K562 (cell line): ENCODE measurements around the gene RBM19. TPM values are rescaled to one million over a fixed set of nuclear protein-coding genes. Genes with fewer than 3 reads are reported as not detected.

Experiments
- ATAC-seq: fragments of 200-7000 bp; cut with Tn5 transposase; 3 replicates; pipeline ENCODE4 v1.9.1; 2020; ENCODE audit warnings: moderate library complexity
- BruUV-seq: library from RNA; stranded (reverse); fragments of 400-500 nt; replicated peaks from 2 replicates; lab custom pipeline; 2021; lab: Mats Ljungman, UMichigan
- CTCF ChIA-PET: fragments of 300-600 bp; formaldehyde crosslinking; extraction: SDS; loops from one replicate; lab custom pipeline; 2021; ENCODE audit warnings: low intra/inter-chr PET ratio; lab: Yijun Ruan, JAX
- POLR2A ChIA-PET: fragments of 300-600, 350-650 bp; sonication (Branson Sonifier 250); formaldehyde crosslinking; extraction: SDS; loops from one replicate; lab custom pipeline; 2021; ENCODE audit warnings: antibody characterized with exemption, inconsistent platforms; lab: Yijun Ruan, JAX
- DNase-seq, 4 experiments: peaks; one replicate each; pipeline versions ENCODE4 v3.0.0 to v3.0.0-alpha.2; 2011 to 2018; ENCODE audit warnings: low spot score in 3 of 4, mixed read lengths in 3 of 4; ENCODE audit errors: extremely low read depth in 1 of 4
- FAIRE-seq: peaks from 2 replicates; lab custom pipeline; 2011; peaks lifted over from hg19 to GRCh38; lab: Jason Lieb, UNC
- H2AFZ ChIP-seq: 2 replicates; pipeline ENCODE4 v1.6.0; 2011; ENCODE audit warnings: low read depth, low read length, control low read depth, inconsistent platforms
- H3K27ac ChIP-seq: fragments of 200-600 bp; 3 replicates; pipeline ENCODE4 v1.8.0; 2011; ENCODE audit warnings: low read depth, mild to moderate bottlenecking, control low read depth, inconsistent platforms, low read length, moderate library complexity, mixed read lengths; ENCODE audit errors: extremely low read depth
- H3K27me3 ChIP-seq, 2 experiments: fragments of 300-600 bp in 1 of 2; 2 replicates in 1 of 2; 3 replicates in 1 of 2; pipeline versions ENCODE4 v1.6.0 to v1.8.0; 2011; ENCODE audit warnings: inconsistent platforms in 2 of 2, low read length in 2 of 2, mild to moderate bottlenecking in 1 of 2, mixed read lengths in 1 of 2, moderate library complexity in 1 of 2; ENCODE audit not compliant: control insufficient read depth in 2 of 2, insufficient read depth in 2 of 2
- H3K36me3 ChIP-seq: fragments of 300-600 bp; 3 replicates; pipeline ENCODE4 v1.8.0; 2011; ENCODE audit warnings: mild to moderate bottlenecking, low read length, inconsistent platforms; ENCODE audit not compliant: control insufficient read depth, insufficient read depth
- H3K4me1 ChIP-seq, 2 experiments: fragments of 200-600 bp in 1 of 2; replicated peaks in 1 of 2; 2 replicates in 1 of 2; 3 replicates in 1 of 2; pipeline versions ENCODE4 v1.5.1 to v1.8.0; 2011; ENCODE audit warnings: inconsistent platforms in 2 of 2, low read length in 2 of 2, mild to moderate bottlenecking in 1 of 2, mixed read lengths in 1 of 2, moderate library complexity in 1 of 2; ENCODE audit not compliant: control insufficient read depth in 2 of 2, insufficient read depth in 2 of 2
- H3K4me2 ChIP-seq: 2 replicates; pipeline ENCODE4 v1.6.1; 2011; ENCODE audit warnings: low read length, control low read depth, inconsistent platforms, mixed read lengths; ENCODE audit not compliant: insufficient read depth
- H3K4me3 ChIP-seq: fragments of 200-600 bp; sonication (generic), shearing (Covaris generic); 2 replicates; pipeline ENCODE4 v1.5.1; 2016; ENCODE audit warnings: control low read depth, inconsistent platforms
- H3K79me2 ChIP-seq: fragments of 200-600 bp; 3 replicates; pipeline ENCODE4 v1.8.0; 2011; ENCODE audit warnings: low read length, inconsistent platforms; ENCODE audit not compliant: control insufficient read depth, insufficient read depth
- H3K9ac ChIP-seq, 2 experiments: 2 replicates each; pipeline versions ENCODE4 v1.6.0 to v1.6.1; 2011; ENCODE audit warnings: low read depth in 2 of 2, low read length in 2 of 2, control low read depth in 1 of 2, inconsistent platforms in 1 of 2, mild to moderate bottlenecking in 1 of 2, mixed read lengths in 1 of 2; ENCODE audit not compliant: insufficient read depth in 1 of 2
- H3K9me1 ChIP-seq: one replicate; pipeline ENCODE4 v1.6.0; 2011; ENCODE audit warnings: inconsistent platforms, mild to moderate bottlenecking, low read length, moderate library complexity; ENCODE audit not compliant: control insufficient read depth, insufficient read depth
- H3K9me3 ChIP-seq: replicated peaks from 2 replicates; pipeline ENCODE4 v1.5.1; 2011; ENCODE audit warnings: low read depth, low read length, inconsistent platforms; ENCODE audit not compliant: control insufficient read depth, insufficient read depth
- H4K20me1 ChIP-seq: replicated peaks from 2 replicates; pipeline ENCODE4 v1.6.1; 2011; ENCODE audit warnings: low read length, inconsistent platforms, mixed read lengths; ENCODE audit not compliant: control insufficient read depth, insufficient read depth
- HMG20A ChIP-seq: fragments of 450-650 bp; formaldehyde crosslinking; conservative IDR thresholded peaks from 2 replicates; pipeline ENCODE4 v1.4.0; 2020; ENCODE audit warnings: mild to moderate bottlenecking, mixed read lengths
- JUNB ChIP-seq: fragments of 450-650 bp; formaldehyde crosslinking; conservative IDR thresholded peaks from 2 replicates; pipeline ENCODE4 v1.4.0; 2020; ENCODE audit warnings: mild to moderate bottlenecking
- NCOA4 ChIP-seq: fragments of 450-650 bp; IDR thresholded peaks from 2 replicates; pipeline ENCODE4 v1.6.1; 2018; ENCODE audit warnings: mild to moderate bottlenecking; ENCODE audit not compliant: partially characterized antibody
- NCOA6 ChIP-seq: fragments of 450-650 bp; IDR thresholded peaks from 2 replicates; pipeline ENCODE4 v1.6.1; 2017; ENCODE audit warnings: mild to moderate bottlenecking
- PML ChIP-seq: IDR thresholded peaks from 2 replicates; pipeline ENCODE4 v1.6.1; 2012; ENCODE audit warnings: low read length, inconsistent platforms
- RUNX1 ChIP-seq: sonication (generic); IDR thresholded peaks from 2 replicates; pipeline ENCODE4 v1.6.1; 2016; ENCODE audit warnings: antibody characterized with exemption, low read depth
- U2AF1 ChIP-seq: fragments of 200-400 bp; formaldehyde crosslinking; optimal IDR thresholded peaks from 2 replicates; pipeline ENCODE3; 2017; ENCODE audit warnings: mild to moderate bottlenecking, low read depth, low read length, moderate library complexity
- ZFP36 ChIP-seq: fragments of 150-350 bp; IDR thresholded peaks from 2 replicates; pipeline ENCODE4 v1.6.1; 2018; ENCODE audit warnings: low read length, low read depth; ENCODE audit not compliant: partially characterized antibody
- ZZZ3 ChIP-seq: fragments of 450-650 bp; IDR thresholded peaks from 2 replicates; pipeline ENCODE4 v1.6.1; 2016; ENCODE audit warnings: antibody characterized with exemption, mild to moderate bottlenecking, moderate library complexity
- WGBS: fragments of 100-300 bp; shearing (Covaris generic); methylation state at CpG from one replicate; pipeline ENCODE4 v1.1.6; 2016; ENCODE audit warnings: low coverage, mixed read lengths; ENCODE audit not compliant: insufficient coverage; ENCODE audit errors: missing lambda C conversion rate; 5-methylcytosine and 5-hydroxymethylcytosine counted together
- in situ Hi-C: fragments of 300-500 bp; cut with MboI; formaldehyde crosslinking; loops from 4 replicates; pipeline ENCODE4 v1.15.0; 2018; ENCODE audit warnings: inconsistent platforms, mixed read lengths
- intact Hi-C: fragments of 100-400 bp; cut with micrococcal nuclease; formaldehyde crosslinking; loops from 2 replicates; pipeline ENCODE4 v1.14.2; 2022
- polyA plus RNA-seq, 8 experiments: library from polyadenylated mRNA; depleted of rRNA in 4 of 8; stranded (reverse) in 5 of 8; unstranded in 3 of 8; fragments of >200 nt; fragmentation: Nextera tagmentation in 2 of 8; fragmentation: Illumina TruSeq in 1 of 8; extraction: Ambion mirVana in 2 of 8; extraction: Trizol in 1 of 8; gene quantifications; 2 replicates each; pipeline versions ENCODE4 v1.2.1 to v1.2.3, GENCODE V29; 2011 to 2014; ENCODE audit warnings: inconsistent platforms in 1 of 8, missing spikeins in 1 of 8
- total RNA-seq, 7 experiments: library from RNA; depleted of rRNA in 6 of 7; stranded (reverse); fragments of >200 nt in 6 of 7; fragmentation: Illumina TruSeq in 2 of 7; extraction: Trizol in 2 of 7; gene quantifications; 2 replicates each; pipeline versions ENCODE4 v1.2.1 to v1.2.3, GENCODE V29; 2011 to 2021; ENCODE audit warnings: low replicate concordance in 1 of 7
- TF ChIP-seq, protein P1 (sequence below): fragments of 200-400 bp; formaldehyde crosslinking; IDR thresholded peaks from 2 replicates; pipeline ENCODE4 v1.6.1; 2017; ENCODE audit warnings: mild to moderate bottlenecking, low read depth, low read length, moderate library complexity
- TF ChIP-seq, protein P2 (sequence below): fragments of 250-450 bp; sonication (Bioruptor Pico); IDR thresholded peaks from 2 replicates; pipeline ENCODE4 v1.8.0; 2022; ENCODE audit warnings: moderate library complexity, mild to moderate bottlenecking, inconsistent platforms

RBM19 gene
- total and polyA plus RNA-seq, 9 of the 15 experiments (the other 6 are each of a cell fraction or from before 2014, with no cell fraction given), result 16.0 to 58.4 (median 37.9) TPM

DNA sequence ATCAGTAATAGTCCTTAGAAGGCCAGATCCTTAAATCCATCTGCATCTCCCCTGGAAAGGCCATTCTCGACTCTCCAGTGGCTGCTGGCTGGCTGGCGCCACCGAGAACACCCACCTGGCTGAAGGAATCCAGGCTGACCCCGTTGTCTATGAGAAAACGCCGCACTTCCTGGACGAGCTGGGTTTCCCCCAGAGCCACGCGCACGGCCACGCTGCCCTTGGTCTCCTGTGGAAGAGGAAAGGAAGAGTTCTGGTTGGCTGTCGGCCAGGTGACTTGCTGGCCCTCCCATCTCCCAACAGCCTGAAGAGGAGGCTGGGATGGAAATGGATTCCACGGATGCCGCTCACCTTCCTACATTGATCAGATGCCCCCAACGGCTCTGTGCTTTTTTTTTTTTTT lies 23.9 kb downstream of the RBM19 start:
- no peak overlapping the region for H3K4me2 ChIP-seq
- POLR2A ChIA-PET, result no interaction called here
- H3K4me3 ChIP-seq, result no peak overlapping the region
- H3K9me1 ChIP-seq, result no peaks in the 10 kb centered on the region
- no peak overlapping the region for H2AFZ ChIP-seq
- H3K27me3 ChIP-seq, result no peaks in the 10 kb centered on the region
- DNase-seq (no peak), ATAC-seq (no peak), FAIRE-seq (no peak)
- intact Hi-C loops (no loop called here), in situ Hi-C loops (no loop called here)
- H4K20me1 ChIP-seq, result no peaks in the 10 kb centered on the region; the same call in 1 of the 2 replicates
- no peaks in the 10 kb centered on the region for H3K9me3 ChIP-seq
- H3K9ac ChIP-seq, result no peak overlapping the region
- peaks cover 0 to 5% of the 10 kb centered on the region in 2 experiments; a peak in 1 of 5 replicates for H3K4me1 ChIP-seq
- 96% methylated on average over 13 of the region's 15 CpGs for WGBS
- H3K36me3 ChIP-seq, result peaks cover 85% of the 10 kb centered on the region
- CTCF ChIA-PET, result no interaction called here
- H3K79me2 ChIP-seq, result no peaks in the 10 kb centered on the region
- no peak overlapping the region for H3K27ac ChIP-seq
- BruUV-seq, result no TSS peak
- TF ChIP-seq ZZZ3 (no peak), JUNB (CRISPR knock-in tag) (no peak), HMG20A (no peak), NCOA6 (no peak), RUNX1 (no peak), NCOA4 (no peak), U2AF1 (no peak), ZFP36 (no peak), PML (no peak)
- TF ChIP-seq, protein P1, sequence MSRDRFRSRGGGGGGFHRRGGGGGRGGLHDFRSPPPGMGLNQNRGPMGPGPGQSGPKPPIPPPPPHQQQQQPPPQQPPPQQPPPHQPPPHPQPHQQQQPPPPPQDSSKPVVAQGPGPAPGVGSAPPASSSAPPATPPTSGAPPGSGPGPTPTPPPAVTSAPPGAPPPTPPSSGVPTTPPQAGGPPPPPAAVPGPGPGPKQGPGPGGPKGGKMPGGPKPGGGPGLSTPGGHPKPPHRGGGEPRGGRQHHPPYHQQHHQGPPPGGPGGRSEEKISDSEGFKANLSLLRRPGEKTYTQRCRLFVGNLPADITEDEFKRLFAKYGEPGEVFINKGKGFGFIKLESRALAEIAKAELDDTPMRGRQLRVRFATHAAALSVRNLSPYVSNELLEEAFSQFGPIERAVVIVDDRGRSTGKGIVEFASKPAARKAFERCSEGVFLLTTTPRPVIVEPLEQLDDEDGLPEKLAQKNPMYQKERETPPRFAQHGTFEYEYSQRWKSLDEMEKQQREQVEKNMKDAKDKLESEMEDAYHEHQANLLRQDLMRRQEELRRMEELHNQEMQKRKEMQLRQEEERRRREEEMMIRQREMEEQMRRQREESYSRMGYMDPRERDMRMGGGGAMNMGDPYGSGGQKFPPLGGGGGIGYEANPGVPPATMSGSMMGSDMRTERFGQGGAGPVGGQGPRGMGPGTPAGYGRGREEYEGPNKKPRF, result no peak
- TF ChIP-seq, protein P2, sequence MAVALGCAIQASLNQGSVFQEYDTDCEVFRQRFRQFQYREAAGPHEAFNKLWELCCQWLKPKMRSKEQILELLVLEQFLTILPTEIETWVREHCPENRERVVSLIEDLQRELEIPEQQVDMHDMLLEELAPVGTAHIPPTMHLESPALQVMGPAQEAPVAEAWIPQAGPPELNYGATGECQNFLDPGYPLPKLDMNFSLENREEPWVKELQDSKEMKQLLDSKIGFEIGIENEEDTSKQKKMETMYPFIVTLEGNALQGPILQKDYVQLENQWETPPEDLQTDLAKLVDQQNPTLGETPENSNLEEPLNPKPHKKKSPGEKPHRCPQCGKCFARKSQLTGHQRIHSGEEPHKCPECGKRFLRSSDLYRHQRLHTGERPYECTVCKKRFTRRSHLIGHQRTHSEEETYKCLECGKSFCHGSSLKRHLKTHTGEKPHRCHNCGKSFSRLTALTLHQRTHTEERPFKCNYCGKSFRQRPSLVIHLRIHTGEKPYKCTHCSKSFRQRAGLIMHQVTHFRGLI (CRISPR knock-in tag), result no peak
